Effector memory CD4-positive, alpha-beta T cell (primary cell): ENCODE data around the gene TSKU.

Experiments used
- DNase-seq, 3 donors: peaks; one replicate each; pipeline ENCODE4 v3.0.0-alpha.2; 2020
- H3K27ac ChIP-seq: 2 replicates; pipeline ENCODE4 v1.7.0; 2013; ENCODE audit warnings: mild to moderate bottlenecking, low read length, moderate library complexity; ENCODE audit not compliant: insufficient read depth, poor library complexity, severe bottlenecking
- H3K27me3 ChIP-seq: replicated peaks from 2 replicates; pipeline ENCODE4 v1.7.0; 2013; ENCODE audit warnings: mild to moderate bottlenecking, low read length; ENCODE audit not compliant: insufficient read depth, control insufficient read depth, poor library complexity, severe bottlenecking
- H3K36me3 ChIP-seq: 2 replicates; pipeline ENCODE4 v1.7.0; 2013; ENCODE audit warnings: mild to moderate bottlenecking, low read length, moderate library complexity; ENCODE audit not compliant: control insufficient read depth, insufficient read depth
- H3K4me1 ChIP-seq: 2 replicates; pipeline ENCODE4 v1.7.0; 2013; ENCODE audit warnings: low read length, mild to moderate bottlenecking; ENCODE audit not compliant: control insufficient read depth, insufficient read depth, poor library complexity, severe bottlenecking
- H3K4me3 ChIP-seq: 2 replicates; pipeline ENCODE4 v1.7.0; 2013; ENCODE audit warnings: low read length, low read depth, mild to moderate bottlenecking; ENCODE audit not compliant: insufficient read depth, poor library complexity, severe bottlenecking
- H3K9me3 ChIP-seq: 2 replicates; pipeline ENCODE4 v1.7.0; 2013; ENCODE audit warnings: mild to moderate bottlenecking, low read length, moderate library complexity; ENCODE audit not compliant: control insufficient read depth

The TSKU gene

DNA sequence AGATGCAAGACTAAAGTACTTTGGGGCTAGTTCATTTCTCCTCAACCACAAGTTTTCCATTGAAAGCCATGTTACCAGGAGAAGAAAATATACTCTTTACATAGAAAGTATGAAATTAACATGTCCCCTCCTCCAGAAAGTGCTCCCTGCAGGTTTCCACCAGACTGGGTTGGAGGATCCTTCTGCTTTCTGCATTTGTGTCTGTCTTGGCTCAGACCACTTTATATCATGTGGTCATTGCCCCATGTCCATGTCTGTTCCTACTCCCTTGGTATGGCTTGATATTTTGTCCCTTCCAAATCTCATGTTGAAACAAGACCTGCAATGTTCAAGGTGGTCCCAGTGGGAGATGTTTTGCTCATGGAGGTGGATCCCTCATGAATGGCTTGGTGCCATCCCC, 49.2 kb downstream of the TSKU start:
- H3K4me3 ChIP-seq: no peak overlapping the region
- no peak overlapping the region for H3K27ac ChIP-seq

DNA sequence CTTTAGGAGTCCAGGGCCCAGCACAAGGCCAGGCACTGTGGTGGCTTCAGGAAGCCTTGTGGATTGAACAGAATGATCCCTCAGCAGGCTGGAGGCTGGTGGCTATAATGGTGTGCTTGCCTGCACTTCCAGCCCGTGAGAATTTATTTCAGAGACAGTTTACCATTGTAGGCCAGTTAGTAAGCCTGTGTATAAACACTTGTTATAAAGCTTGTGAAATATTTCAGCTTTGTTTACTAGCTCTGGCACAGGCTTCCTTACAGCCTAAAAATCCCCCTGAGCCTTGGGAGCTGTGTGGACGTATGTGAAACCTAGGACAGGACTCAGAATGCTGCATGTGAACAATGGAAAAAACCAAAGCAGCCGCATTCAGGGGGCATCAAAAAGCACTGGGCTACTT, 51.0 kb downstream of the TSKU start:
- no peak for DNase-seq
- Histone ChIP-seq H3K36me3 (no peaks in the 10 kb centered on the region), H3K27me3 (no peaks in the 10 kb centered on the region), H3K27ac (no peak overlapping the region), H3K4me3 (no peak overlapping the region), H3K4me1 (no peaks in the 10 kb centered on the region), H3K9me3 (no peaks in the 10 kb centered on the region)

More for the DNA sequence above, 49.2 kb downstream of the TSKU start:
- no peaks in the 10 kb centered on the region for H3K9me3 ChIP-seq
- no peaks in the 10 kb centered on the region for H3K27me3 ChIP-seq
- no peaks in the 10 kb centered on the region for H3K4me1 ChIP-seq
- no peaks in the 10 kb centered on the region for H3K36me3 ChIP-seq
- no peak for DNase-seq

DNA sequence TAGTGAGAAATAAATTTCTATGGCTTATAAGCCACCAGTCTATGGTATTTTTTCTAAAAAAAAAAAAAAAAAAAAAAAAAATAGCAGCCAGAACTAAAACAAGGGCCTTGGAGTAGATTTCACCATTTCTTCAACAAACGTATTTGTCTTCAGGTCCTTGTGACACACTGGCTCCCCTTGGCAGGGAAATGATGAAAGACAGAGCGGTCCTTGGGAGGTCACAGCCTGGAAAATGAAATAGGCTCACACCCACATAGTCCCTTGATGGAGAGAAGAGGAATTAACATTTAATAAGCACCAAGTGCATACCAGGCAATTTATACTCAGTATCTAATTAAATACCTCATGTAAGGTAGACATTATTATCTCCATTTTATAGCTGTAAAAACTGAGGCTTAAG, 51.9 kb downstream of the TSKU start:
- no peak overlapping the region for H3K27ac ChIP-seq
- no peak for DNase-seq
- H3K36me3 ChIP-seq: no peaks in the 10 kb centered on the region
- H3K9me3 ChIP-seq: no peaks in the 10 kb centered on the region
- H3K27me3 ChIP-seq: no peaks in the 10 kb centered on the region
- no peak overlapping the region for H3K4me3 ChIP-seq
- H3K4me1 ChIP-seq: no peaks in the 10 kb centered on the region

DNA sequence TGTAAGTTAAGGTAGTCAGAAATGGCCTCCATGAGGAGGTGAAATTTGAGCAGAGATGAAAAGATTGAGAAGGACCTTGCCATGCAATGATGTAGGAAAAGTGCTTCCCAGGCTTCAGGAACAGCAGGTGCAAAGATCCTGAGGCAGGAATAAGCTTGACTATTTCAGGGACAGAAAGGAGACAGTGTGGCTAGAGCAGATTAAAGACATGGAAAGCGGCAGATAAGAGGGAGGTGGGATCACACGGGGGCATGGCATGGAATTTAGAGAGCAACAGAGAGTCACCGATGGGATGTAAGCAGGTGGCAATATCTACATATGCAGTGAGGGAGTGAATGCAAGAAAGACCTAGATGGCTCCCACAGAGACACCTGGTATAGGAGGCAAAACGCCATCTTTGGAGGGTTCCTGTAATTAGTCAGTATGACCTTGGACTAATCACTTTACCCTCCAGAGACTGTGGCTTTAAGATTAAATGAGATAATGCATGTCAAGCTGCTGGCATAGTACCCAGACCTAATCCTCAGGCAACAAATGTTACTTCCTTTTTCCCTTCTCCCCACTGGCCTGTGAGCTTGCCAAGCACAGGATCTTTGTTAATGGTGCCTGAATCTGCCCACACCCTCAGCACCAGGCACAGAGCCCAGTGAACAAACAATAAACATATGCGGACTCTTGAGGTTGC, 52.9 kb downstream of the TSKU start:
- Histone ChIP-seq H3K36me3 (no peaks in the 10 kb centered on the region), H3K4me3 (no peak overlapping the region), H3K9me3 (no peaks in the 10 kb centered on the region), H3K27me3 (no peaks in the 10 kb centered on the region), H3K4me1 (no peaks in the 10 kb centered on the region), H3K27ac (no peak overlapping the region)
- no peak for DNase-seq

DNA sequence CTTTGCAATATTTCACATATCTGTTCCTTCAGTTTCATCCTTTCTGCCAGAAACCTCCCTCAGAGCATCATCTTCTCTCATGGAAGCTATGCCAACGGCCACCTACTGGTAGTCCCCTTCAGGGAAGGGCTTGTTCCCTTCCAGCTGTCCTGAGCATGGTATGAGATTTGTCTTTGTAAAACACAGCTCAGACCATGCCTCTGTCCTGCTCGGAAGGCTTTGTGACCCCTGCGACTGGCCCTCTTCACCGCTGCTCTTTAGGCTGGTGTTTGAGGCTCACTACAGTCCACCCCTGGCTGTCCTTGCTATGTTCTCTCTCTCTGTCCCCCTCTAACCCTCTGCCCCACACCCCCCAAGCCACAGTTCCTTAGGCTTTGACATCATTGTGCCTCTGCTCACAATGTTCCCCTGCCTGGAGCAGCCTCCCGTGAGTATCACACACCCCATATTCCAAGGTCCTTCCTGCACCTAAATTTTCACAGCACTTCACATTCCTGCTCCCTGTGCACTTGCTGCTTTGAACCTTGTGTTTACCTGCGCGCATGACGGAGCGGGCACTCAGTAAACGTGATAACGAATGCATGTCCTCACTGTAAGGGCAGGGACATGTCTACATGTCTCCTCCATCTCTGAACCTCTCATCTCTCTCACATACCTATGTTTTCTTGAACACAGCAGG, 53.6 kb downstream of the TSKU start:
- no peaks in the 10 kb centered on the region for H3K4me1 ChIP-seq
- no peak overlapping the region for H3K4me3 ChIP-seq
- H3K27ac ChIP-seq: no peak overlapping the region
- no peaks in the 10 kb centered on the region for H3K36me3 ChIP-seq
- H3K27me3 ChIP-seq: no peaks in the 10 kb centered on the region
- no peak for DNase-seq
- no peaks in the 10 kb centered on the region for H3K9me3 ChIP-seq

DNA sequence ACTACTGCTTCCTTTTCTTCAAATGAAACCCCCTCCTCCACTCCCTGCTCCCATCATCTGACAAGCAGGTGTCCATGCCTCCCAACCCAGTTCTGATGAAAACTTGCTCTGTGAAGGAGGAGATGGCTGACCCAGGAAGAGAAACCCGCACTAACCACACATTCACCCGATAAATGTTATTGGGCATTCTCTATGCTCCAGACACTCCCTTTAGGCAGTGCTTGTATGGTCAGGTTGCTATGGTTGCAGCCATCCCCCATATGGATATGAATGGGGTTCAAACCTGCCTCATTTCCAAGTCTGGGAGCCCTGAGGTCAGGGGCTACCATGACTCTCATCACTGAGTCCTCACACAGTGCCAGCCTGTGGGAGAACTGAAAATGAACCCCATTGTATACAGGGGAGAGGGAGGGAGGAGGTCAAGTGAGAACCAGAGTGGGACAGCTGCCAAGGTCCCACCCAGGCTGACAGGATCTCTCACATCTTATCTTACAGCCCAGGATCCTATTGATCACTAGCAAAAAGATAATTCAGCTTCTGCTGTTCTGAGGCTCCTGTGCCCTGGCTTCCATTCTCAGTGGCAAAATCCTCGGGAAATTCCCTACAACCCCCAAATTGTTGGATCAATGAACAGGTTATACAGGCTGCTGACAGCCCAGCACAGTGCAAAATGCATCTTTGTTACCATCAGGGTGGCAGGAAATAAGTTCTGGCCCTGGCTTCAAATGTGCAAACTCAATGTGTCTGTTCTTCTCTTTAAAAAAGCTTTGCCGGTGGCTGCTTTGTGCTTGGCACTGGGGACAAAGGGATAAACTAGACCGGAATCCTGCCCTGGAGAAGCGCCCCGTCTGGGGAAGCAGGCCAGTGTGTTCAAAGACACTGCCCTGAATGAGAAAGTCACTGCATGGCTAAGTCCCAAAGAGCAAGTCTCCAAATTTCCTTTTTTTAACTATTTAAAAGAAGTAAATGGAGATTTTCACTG, 54.8 kb downstream of the TSKU start:
- DNase-seq: no peak
- Histone ChIP-seq H3K4me1 (no peaks in the 10 kb centered on the region), H3K4me3 (no peak overlapping the region), H3K36me3 (no peaks in the 10 kb centered on the region), H3K27ac (no peak overlapping the region), H3K27me3 (no peaks in the 10 kb centered on the region), H3K9me3 (no peaks in the 10 kb centered on the region)

DNA sequence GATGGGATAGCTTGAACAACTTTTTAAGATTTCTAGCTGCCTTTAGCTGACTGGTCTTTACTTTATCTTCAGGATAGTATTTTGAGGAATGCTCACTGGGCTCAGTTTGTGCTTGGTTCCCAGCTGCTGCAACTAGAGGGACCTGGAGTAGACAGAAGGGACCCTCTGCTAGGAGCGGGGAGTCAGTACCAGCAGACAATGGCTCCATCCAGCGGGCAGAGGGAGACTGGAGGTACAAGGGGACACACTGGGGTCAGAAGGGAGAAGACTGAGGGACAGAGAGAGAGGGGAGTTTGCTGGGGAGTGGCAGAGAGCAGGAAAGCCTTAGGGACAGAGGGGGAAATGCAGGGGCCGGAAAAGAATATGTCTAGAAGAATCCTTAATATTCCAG, 55.5 kb downstream of the TSKU start:
- Histone ChIP-seq H3K9me3 (no peaks in the 10 kb centered on the region), H3K4me3 (no peak overlapping the region), H3K36me3 (no peaks in the 10 kb centered on the region), H3K27ac (no peak overlapping the region), H3K27me3 (no peaks in the 10 kb centered on the region), H3K4me1 (no peaks in the 10 kb centered on the region)
- no peak for DNase-seq

DNA sequence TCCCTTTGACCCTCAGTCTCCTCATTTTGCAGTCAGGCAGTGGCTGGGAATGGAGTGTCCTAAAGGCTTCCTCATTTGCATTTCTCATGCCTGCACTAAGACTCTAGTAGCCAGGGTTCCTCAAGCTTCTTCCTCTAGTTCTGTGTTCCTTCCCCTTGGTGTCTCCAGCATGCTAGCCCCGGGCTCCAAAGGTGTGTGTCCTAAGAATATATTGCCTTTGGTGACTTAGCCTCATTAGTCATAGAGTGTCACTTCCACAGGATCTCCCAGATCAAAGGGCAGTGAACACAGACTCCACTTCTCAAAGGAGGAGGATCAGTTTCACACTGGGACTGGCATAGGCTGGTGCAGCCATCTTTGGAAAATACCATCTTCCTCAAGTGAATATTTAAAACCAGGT, 56.2 kb downstream of the TSKU start:
- no peaks in the 10 kb centered on the region for H3K36me3 ChIP-seq
- H3K27me3 ChIP-seq: no peaks in the 10 kb centered on the region
- H3K4me3 ChIP-seq: no peak overlapping the region
- no peak for DNase-seq
- no peaks in the 10 kb centered on the region for H3K9me3 ChIP-seq
- no peaks in the 10 kb centered on the region for H3K4me1 ChIP-seq
- no peak overlapping the region for H3K27ac ChIP-seq

DNA sequence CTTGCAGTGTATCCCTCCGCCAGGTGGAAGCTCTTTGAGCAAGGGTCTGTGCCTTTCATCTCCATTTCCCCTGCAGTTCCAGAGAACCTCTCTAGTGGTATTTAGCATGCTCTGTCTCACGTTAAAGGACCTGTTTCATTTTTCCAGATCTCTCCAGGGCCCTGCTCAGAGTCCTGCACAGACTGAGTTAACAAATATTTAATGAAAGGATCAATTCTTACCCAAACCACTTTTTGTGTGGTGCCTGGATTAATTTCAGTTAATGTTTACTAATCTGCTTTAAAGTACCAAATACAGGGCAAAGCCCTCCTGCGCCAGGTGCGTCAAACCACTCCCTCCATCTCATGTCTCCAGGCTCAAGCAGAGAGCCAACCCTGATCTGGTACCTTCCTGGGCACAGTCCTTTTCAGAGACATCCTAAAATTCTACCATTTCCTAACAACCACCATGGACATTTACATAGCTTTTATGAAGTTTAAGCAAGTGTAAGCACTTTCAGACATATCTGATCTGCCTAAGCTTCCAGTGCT, 58.8 kb downstream of the TSKU start:
- no peak for DNase-seq
- Histone ChIP-seq H3K27me3 (no peaks in the 10 kb centered on the region), H3K9me3 (no peaks in the 10 kb centered on the region), H3K4me3 (no peak overlapping the region), H3K36me3 (no peaks in the 10 kb centered on the region), H3K4me1 (no peaks in the 10 kb centered on the region), H3K27ac (no peak overlapping the region)
